K562 (cell line): Measurements from ENCODE around the gene MOSPD3. TPM values are rescaled to one million over a fixed set of nuclear protein-coding genes. Genes with fewer than 3 reads are reported as not detected.

ENCODE experiments used
- ATAC-seq: fragments of 200-7000 bp; cut with Tn5 transposase; 3 replicates; pipeline ENCODE4 v1.9.1; 2020; ENCODE audit warnings: moderate library complexity
- BruUV-seq: library from RNA; stranded (reverse); fragments of 400-500 nt; replicated peaks from 2 replicates; lab custom pipeline; 2021; lab: Mats Ljungman, UMichigan
- CTCF ChIA-PET: fragments of 300-600 bp; formaldehyde crosslinking; extraction: SDS; loops from one replicate; lab custom pipeline; 2021; ENCODE audit warnings: low intra/inter-chr PET ratio; lab: Yijun Ruan, JAX
- POLR2A ChIA-PET: fragments of 300-600, 350-650 bp; sonication (Branson Sonifier 250); formaldehyde crosslinking; extraction: SDS; loops from one replicate; lab custom pipeline; 2021; ENCODE audit warnings: antibody characterized with exemption, inconsistent platforms; lab: Yijun Ruan, JAX
- DNase-seq, 4 experiments: peaks; one replicate each; pipeline versions ENCODE4 v3.0.0 to v3.0.0-alpha.2; 2011 to 2018; ENCODE audit warnings: low spot score in 3 of 4, mixed read lengths in 3 of 4; ENCODE audit errors: extremely low read depth in 1 of 4
- FAIRE-seq: peaks from 2 replicates; lab custom pipeline; 2011; peaks lifted over from hg19 to GRCh38; lab: Jason Lieb, UNC
- H2AFZ ChIP-seq: 2 replicates; pipeline ENCODE4 v1.6.0; 2011; ENCODE audit warnings: low read depth, low read length, control low read depth, inconsistent platforms
- H3K27ac ChIP-seq: fragments of 200-600 bp; 3 replicates; pipeline ENCODE4 v1.8.0; 2011; ENCODE audit warnings: low read depth, mild to moderate bottlenecking, control low read depth, inconsistent platforms, low read length, moderate library complexity, mixed read lengths; ENCODE audit errors: extremely low read depth
- H3K27me3 ChIP-seq, 2 experiments: fragments of 300-600 bp in 1 of 2; 2 replicates in 1 of 2; 3 replicates in 1 of 2; pipeline versions ENCODE4 v1.6.0 to v1.8.0; 2011; ENCODE audit warnings: inconsistent platforms in 2 of 2, low read length in 2 of 2, mild to moderate bottlenecking in 1 of 2, mixed read lengths in 1 of 2, moderate library complexity in 1 of 2; ENCODE audit not compliant: control insufficient read depth in 2 of 2, insufficient read depth in 2 of 2
- H3K36me3 ChIP-seq: fragments of 300-600 bp; 3 replicates; pipeline ENCODE4 v1.8.0; 2011; ENCODE audit warnings: mild to moderate bottlenecking, low read length, inconsistent platforms; ENCODE audit not compliant: control insufficient read depth, insufficient read depth
- H3K4me1 ChIP-seq, 2 experiments: fragments of 200-600 bp in 1 of 2; replicated peaks in 1 of 2; 2 replicates in 1 of 2; 3 replicates in 1 of 2; pipeline versions ENCODE4 v1.5.1 to v1.8.0; 2011; ENCODE audit warnings: inconsistent platforms in 2 of 2, low read length in 2 of 2, mild to moderate bottlenecking in 1 of 2, mixed read lengths in 1 of 2, moderate library complexity in 1 of 2; ENCODE audit not compliant: control insufficient read depth in 2 of 2, insufficient read depth in 2 of 2
- H3K4me2 ChIP-seq: 2 replicates; pipeline ENCODE4 v1.6.1; 2011; ENCODE audit warnings: low read length, control low read depth, inconsistent platforms, mixed read lengths; ENCODE audit not compliant: insufficient read depth
- H3K4me3 ChIP-seq: fragments of 200-600 bp; sonication (generic), shearing (Covaris generic); 2 replicates; pipeline ENCODE4 v1.5.1; 2016; ENCODE audit warnings: control low read depth, inconsistent platforms
- H3K79me2 ChIP-seq: fragments of 200-600 bp; 3 replicates; pipeline ENCODE4 v1.8.0; 2011; ENCODE audit warnings: low read length, inconsistent platforms; ENCODE audit not compliant: control insufficient read depth, insufficient read depth
- H3K9ac ChIP-seq, 2 experiments: 2 replicates each; pipeline versions ENCODE4 v1.6.0 to v1.6.1; 2011; ENCODE audit warnings: low read depth in 2 of 2, low read length in 2 of 2, control low read depth in 1 of 2, inconsistent platforms in 1 of 2, mild to moderate bottlenecking in 1 of 2, mixed read lengths in 1 of 2; ENCODE audit not compliant: insufficient read depth in 1 of 2
- H3K9me1 ChIP-seq: one replicate; pipeline ENCODE4 v1.6.0; 2011; ENCODE audit warnings: inconsistent platforms, mild to moderate bottlenecking, low read length, moderate library complexity; ENCODE audit not compliant: control insufficient read depth, insufficient read depth
- H3K9me3 ChIP-seq: replicated peaks from 2 replicates; pipeline ENCODE4 v1.5.1; 2011; ENCODE audit warnings: low read depth, low read length, inconsistent platforms; ENCODE audit not compliant: control insufficient read depth, insufficient read depth
- H4K20me1 ChIP-seq: replicated peaks from 2 replicates; pipeline ENCODE4 v1.6.1; 2011; ENCODE audit warnings: low read length, inconsistent platforms, mixed read lengths; ENCODE audit not compliant: control insufficient read depth, insufficient read depth
- CREB1 ChIP-seq, 2 experiments: sonication (generic) in 1 of 2; formaldehyde crosslinking in 1 of 2; IDR thresholded peaks; 2 replicates each; pipeline versions ENCODE4 v1.6.1 to v1.8.0; 2012 to 2022; ENCODE audit warnings: inconsistent platforms in 1 of 2, mild to moderate bottlenecking in 1 of 2, missing genetic modification reagents in 1 of 2, moderate library complexity in 1 of 2
- E2F6 ChIP-seq, 2 experiments: IDR thresholded peaks; 2 replicates each; pipeline ENCODE4 v1.6.1; 2011; ENCODE audit warnings: borderline replicate concordance in 1 of 2, control low read depth in 1 of 2, low read depth in 1 of 2, low read length in 1 of 2, mild to moderate bottlenecking in 1 of 2, mixed read lengths in 1 of 2, moderate library complexity in 1 of 2; ENCODE audit not compliant: insufficient read depth in 1 of 2, insufficient read length in 1 of 2, poor library complexity in 1 of 2, severe bottlenecking in 1 of 2; ENCODE audit errors: extremely low read depth in 1 of 2
- HCFC1 ChIP-seq: IDR thresholded peaks from 2 replicates; pipeline ENCODE4 v1.6.1; 2012; ENCODE audit warnings: low read depth, low read length, improper control_type of control experiment
- KLF1 ChIP-seq: fragments of 450-650 bp; IDR thresholded peaks from 2 replicates; pipeline ENCODE4 v1.6.1; 2016; ENCODE audit warnings: missing genetic modification characterization, missing compliant biosample characterization
- PPARD ChIP-seq: fragments of 250-450 bp; sonication (Bioruptor Pico); IDR thresholded peaks from 2 replicates; pipeline ENCODE4 v1.8.0; 2022; ENCODE audit warnings: inconsistent platforms, mild to moderate bottlenecking, moderate library complexity
- RBFOX2 ChIP-seq: fragments of 200-400 bp; formaldehyde crosslinking; IDR thresholded peaks from 2 replicates; pipeline ENCODE4 v1.6.1; 2017; ENCODE audit warnings: low read depth, mild to moderate bottlenecking, low read length, moderate library complexity
- SIN3A ChIP-seq, 2 experiments: fragments of 150-350 bp in 1 of 2; IDR thresholded peaks; 2 replicates each; pipeline ENCODE4 v1.6.1; 2011 to 2016; ENCODE audit warnings: borderline replicate concordance in 2 of 2, low read depth in 2 of 2, low read length in 2 of 2, mild to moderate bottlenecking in 2 of 2, moderate library complexity in 2 of 2; ENCODE audit not compliant: control insufficient read depth in 1 of 2
- SP1 ChIP-seq: sonication (generic); formaldehyde crosslinking; IDR thresholded peaks from 2 replicates; pipeline ENCODE4 v1.8.1; 2022; ENCODE audit warnings: mild to moderate bottlenecking, missing genetic modification reagents
- STAT5B ChIP-seq: fragments of 250-450 bp; sonication (Bioruptor Pico); IDR thresholded peaks from 2 replicates; pipeline ENCODE4 v1.8.0; 2021; ENCODE audit warnings: mild to moderate bottlenecking, inconsistent platforms
- TSC22D4 ChIP-seq: fragments of 450-650 bp; IDR thresholded peaks from 2 replicates; pipeline ENCODE4 v1.6.1; 2016; ENCODE audit warnings: missing genetic modification characterization, missing biosample characterization, control low read depth
- ZC3H11A ChIP-seq: IDR thresholded peaks from 2 replicates; pipeline ENCODE4 v1.6.1; 2012; ENCODE audit warnings: low read depth, low read length, improper control_type of control experiment
- ZNF146 ChIP-seq: IDR thresholded peaks from one replicate; pipeline ENCODE4 v1.6.1; 2018; ENCODE audit warnings: missing compliant biosample characterization; ENCODE audit not compliant: unreplicated experiment
- ZNF561 ChIP-seq: fragments of 450-650 bp; formaldehyde crosslinking; conservative IDR thresholded peaks from 2 replicates; pipeline ENCODE4 v1.4.0; 2020; ENCODE audit warnings: mild to moderate bottlenecking, moderate library complexity
- WGBS: fragments of 100-300 bp; shearing (Covaris generic); methylation state at CpG from one replicate; pipeline ENCODE4 v1.1.6; 2016; ENCODE audit warnings: low coverage, mixed read lengths; ENCODE audit not compliant: insufficient coverage; ENCODE audit errors: missing lambda C conversion rate; 5-methylcytosine and 5-hydroxymethylcytosine counted together
- in situ Hi-C: fragments of 300-500 bp; cut with MboI; formaldehyde crosslinking; loops from 4 replicates; pipeline ENCODE4 v1.15.0; 2018; ENCODE audit warnings: inconsistent platforms, mixed read lengths
- intact Hi-C: fragments of 100-400 bp; cut with micrococcal nuclease; formaldehyde crosslinking; loops from 2 replicates; pipeline ENCODE4 v1.14.2; 2022
- polyA plus RNA-seq, 8 experiments: library from polyadenylated mRNA; depleted of rRNA in 4 of 8; stranded (reverse) in 5 of 8; unstranded in 3 of 8; fragments of >200 nt; fragmentation: Nextera tagmentation in 2 of 8; fragmentation: Illumina TruSeq in 1 of 8; extraction: Ambion mirVana in 2 of 8; extraction: Trizol in 1 of 8; gene quantifications; 2 replicates each; pipeline versions ENCODE4 v1.2.1 to v1.2.3, GENCODE V29; 2011 to 2014; ENCODE audit warnings: inconsistent platforms in 1 of 8, missing spikeins in 1 of 8
- total RNA-seq, 7 experiments: library from RNA; depleted of rRNA in 6 of 7; stranded (reverse); fragments of >200 nt in 6 of 7; fragmentation: Illumina TruSeq in 2 of 7; extraction: Trizol in 2 of 7; gene quantifications; 2 replicates each; pipeline versions ENCODE4 v1.2.1 to v1.2.3, GENCODE V29; 2011 to 2021; ENCODE audit warnings: low replicate concordance in 1 of 7

The MOSPD3 gene
- total and polyA plus RNA-seq, 9 of the 15 experiments (the other 6 are each of a cell fraction or from before 2014, with no cell fraction given), result 1.4 to 32.1 (median 7.3) TPM

- peak; percentile 99 for ATAC-seq
- Histone ChIP-seq H3K36me3 (no peaks in the 10 kb centered on the region), H4K20me1 (peaks cover 10% of the 10 kb centered on the region), H3K79me2 (no peaks in the 10 kb centered on the region), H2AFZ (no peak within 1 kb of the TSS; the same call in 1 of the 2 replicates), H3K27me3 (peaks cover 4 to 14% of the 10 kb centered on the region in 2 experiments; a peak in 4 of 5 replicates), H3K9me1 (no peaks in the 10 kb centered on the region), H3K4me2 (peak within 1 kb of the TSS; percentile 53; the same call in 1 of the 2 replicates), H3K4me1 (peaks cover 0 to 18% of the 10 kb centered on the region in 2 experiments; a peak in 3 of 5 replicates), H3K9ac (0 out of 4 replicates have a peak within 1 kb of the TSS, but pooled peaks of 1 of the 2 experiments have one; percentile 62), H3K9me3 (no peaks in the 10 kb centered on the region; the same call in 1 of the 2 replicates), H3K27ac (no peak within 1 kb of the TSS), H3K4me3 (no peak within 1 kb of the TSS)
- ChIA-PET POLR2A (interaction anchor here (0.6 to 1.5 kb wide), 5 partner anchors 9 to 794 kb away, joined by 3 to 5 read pairs (median 3); no protein-coding TSS in a partner anchor), CTCF (no interaction called here)
- in situ Hi-C loops, result no loop called here
- BruUV-seq, result no TSS peak
- FAIRE-seq, result peak; percentile 69
- intact Hi-C loops, result loop anchor here (1.0 kb wide), 1 partner anchor 14 kb away; no protein-coding TSS in a partner anchor
- WGBS, result 8% methylated on average over 62 of the region's 63 CpGs
- peak; percentile 89 to 100 (median 100) for DNase-seq
- TF ChIP-seq KLF1 (tag) (0 out of 2 replicates have a peak, but pooled peaks have one; percentile 37), SP1 (peak; percentile 89), RBFOX2 (peak; percentile 43; the same call in 1 of the 2 replicates), SIN3A (IDR thresholded peaks at IDR 0.05; ENCODE audit: borderline replicate concordance in 2 of 2, control insufficient read depth in 1 of 2, low read depth in 2 of 2, low read length in 2 of 2) (peak; percentile 75 to 96; a peak in 2 of 4 replicates), PPARD (CRISPR knock-in tag) (no peak), CREB1 (IDR thresholded peaks at IDR 0.05) (0 out of 2 replicates have a peak, but pooled peaks have one; percentile 39), CREB1 (CRISPR knock-in tag; IDR thresholded peaks at IDR 0.05) (peak; percentile 74), E2F6 (IDR thresholded peaks at IDR 0.05; ENCODE audit: borderline replicate concordance in 1 of 2, extremely low read depth in 1 of 2, insufficient read depth in 1 of 2, insufficient read length in 1 of 2, low read depth in 1 of 2, low read length in 1 of 2, poor library complexity in 1 of 2, severe bottlenecking in 1 of 2) (peak in 1 of 2 experiments; percentile 53), ZNF146 (CRISPR knock-in tag) (peak; percentile 49), ZNF561 (CRISPR knock-in tag) (no peak), ZC3H11A (no peak), TSC22D4 (tag) (no peak), HCFC1 (peak; percentile 42; the same call in 1 of the 2 replicates), STAT5B (CRISPR knock-in tag) (no peak)
Observed at GRCh38 chr7:100655908-100656674, 43.8 kb downstream of the MOSPD3 start, which contains the start of gene ACTL6B. TSS of gene ACTL6B (minus strand) at chr7:100656448. CDS start at chr7:100656354, 94 bp downstream.
